Astrocyte (in vitro differentiated cells and primary cell): ENCODE results near the gene TWIST2.

ENCODE experiments used
- EZH2 ChIP-seq: IDR thresholded peaks from 2 replicates; pipeline ENCODE4 v1.6.1; 2012; ENCODE audit warnings: mild to moderate bottlenecking, low read length, inconsistent platforms; ENCODE audit not compliant: insufficient read depth
- TF ChIP-seq, protein P1 (sequence below): IDR thresholded peaks from 2 replicates; pipeline ENCODE4 v1.5.1; 2011; ENCODE audit warnings: low read depth, mild to moderate bottlenecking, inconsistent platforms, low read length, moderate library complexity; ENCODE audit not compliant: insufficient read depth

DNA sequence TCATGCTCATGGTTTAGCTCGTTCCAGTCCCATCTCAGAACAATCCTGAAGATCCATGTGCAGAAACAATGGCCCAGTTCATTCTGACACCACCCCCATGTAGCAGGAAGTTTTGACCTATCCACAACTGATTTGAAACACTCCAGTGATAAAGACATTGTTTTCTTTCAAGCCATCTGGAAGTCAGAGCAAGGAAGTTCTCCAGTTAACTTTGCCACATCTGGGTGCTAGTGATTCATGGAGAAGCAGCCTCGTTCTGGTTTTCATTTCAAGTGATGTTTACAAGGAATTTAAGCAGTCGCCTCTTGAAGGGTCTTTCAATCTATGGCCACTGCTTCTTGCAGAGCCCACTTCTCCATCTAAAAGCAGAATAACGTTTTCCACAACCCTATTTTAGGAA is 36.6 kb upstream of the TWIST2 start:
- TF ChIP-seq, protein P1, sequence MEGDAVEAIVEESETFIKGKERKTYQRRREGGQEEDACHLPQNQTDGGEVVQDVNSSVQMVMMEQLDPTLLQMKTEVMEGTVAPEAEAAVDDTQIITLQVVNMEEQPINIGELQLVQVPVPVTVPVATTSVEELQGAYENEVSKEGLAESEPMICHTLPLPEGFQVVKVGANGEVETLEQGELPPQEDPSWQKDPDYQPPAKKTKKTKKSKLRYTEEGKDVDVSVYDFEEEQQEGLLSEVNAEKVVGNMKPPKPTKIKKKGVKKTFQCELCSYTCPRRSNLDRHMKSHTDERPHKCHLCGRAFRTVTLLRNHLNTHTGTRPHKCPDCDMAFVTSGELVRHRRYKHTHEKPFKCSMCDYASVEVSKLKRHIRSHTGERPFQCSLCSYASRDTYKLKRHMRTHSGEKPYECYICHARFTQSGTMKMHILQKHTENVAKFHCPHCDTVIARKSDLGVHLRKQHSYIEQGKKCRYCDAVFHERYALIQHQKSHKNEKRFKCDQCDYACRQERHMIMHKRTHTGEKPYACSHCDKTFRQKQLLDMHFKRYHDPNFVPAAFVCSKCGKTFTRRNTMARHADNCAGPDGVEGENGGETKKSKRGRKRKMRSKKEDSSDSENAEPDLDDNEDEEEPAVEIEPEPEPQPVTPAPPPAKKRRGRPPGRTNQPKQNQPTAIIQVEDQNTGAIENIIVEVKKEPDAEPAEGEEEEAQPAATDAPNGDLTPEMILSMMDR = no peak
- TF ChIP-seq EZH2 = no peak
